Chondrocyte (in vitro differentiated cells): ENCODE measurements around the gene DDN. TPM values are rescaled to one million over a fixed set of nuclear protein-coding genes. Genes with fewer than 3 reads are reported as not detected.

Source experiments
- DNase-seq: peaks from one replicate; pipeline ENCODE4 v3.0.0; 2021; ENCODE audit warnings: mixed read lengths, low spot score
- H3K27ac Mint-ChIP-seq: one replicate; pipeline ENCODE4 v1.8.0; 2021; ENCODE audit warnings: mild to moderate bottlenecking, moderate library complexity, mixed read lengths; ENCODE audit not compliant: unreplicated experiment
- H3K27me3 Mint-ChIP-seq: 2 replicates; pipeline ENCODE4 v1.8.0; 2021; ENCODE audit warnings: low read depth, mixed read lengths
- H3K36me3 Mint-ChIP-seq: 2 replicates; pipeline ENCODE4 v1.8.0; 2021; ENCODE audit warnings: low read depth, mixed read lengths
- H3K4me1 Mint-ChIP-seq: 2 replicates; pipeline ENCODE4 v1.8.0; 2021; ENCODE audit warnings: low read depth, mild to moderate bottlenecking, mixed read lengths
- H3K4me3 Mint-ChIP-seq: one replicate; pipeline ENCODE4 v1.8.0; 2021; ENCODE audit warnings: mild to moderate bottlenecking, moderate library complexity, mixed read lengths; ENCODE audit not compliant: unreplicated experiment
- H3K9me3 Mint-ChIP-seq: 2 replicates; pipeline ENCODE4 v1.8.0; 2021; ENCODE audit warnings: low read depth, mixed read lengths
- total RNA-seq: library from RNA; stranded (reverse); gene quantifications from 3 replicates; pipeline ENCODE4 v1.2.1, GENCODE V29; 2021
- TF ChIP-seq, protein P1 (sequence below): fragments of 200-600 bp; sonication (generic); IDR thresholded peaks from 2 replicates; pipeline ENCODE4 v1.5.0; 2021; ENCODE audit warnings: antibody characterized with exemption, mild to moderate bottlenecking, moderate library complexity

The DDN gene
- total RNA-seq, 1 donor from 2014 or later = 0.72 TPM

DNA sequence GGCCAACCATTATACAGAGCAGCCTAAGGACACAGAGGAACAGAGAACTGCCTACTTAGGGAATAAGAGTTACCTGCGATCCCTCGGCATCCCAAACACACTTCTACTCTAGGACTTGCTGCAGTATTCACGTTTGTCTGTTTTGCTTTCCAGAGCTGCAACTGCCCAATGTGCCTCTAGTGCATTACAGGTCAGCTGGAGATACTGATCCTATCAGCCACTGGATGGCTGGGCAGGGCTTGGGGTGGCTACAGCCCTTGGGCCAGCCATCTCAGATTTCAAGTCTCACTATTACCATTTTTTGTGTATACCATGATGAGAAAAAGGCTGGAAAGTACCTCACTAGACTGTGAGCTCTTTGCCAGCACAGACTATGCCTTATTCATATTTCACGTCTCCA is 46.5 kb downstream of the DDN start:
- H3K36me3 Mint-ChIP-seq = peaks cover 1% of the 10 kb centered on the region
- H3K27me3 Mint-ChIP-seq = no peaks in the 10 kb centered on the region

GRCh38 chr12:48947727-48948126 is 51.4 kb downstream of the DDN start:
- TF ChIP-seq, protein P1, sequence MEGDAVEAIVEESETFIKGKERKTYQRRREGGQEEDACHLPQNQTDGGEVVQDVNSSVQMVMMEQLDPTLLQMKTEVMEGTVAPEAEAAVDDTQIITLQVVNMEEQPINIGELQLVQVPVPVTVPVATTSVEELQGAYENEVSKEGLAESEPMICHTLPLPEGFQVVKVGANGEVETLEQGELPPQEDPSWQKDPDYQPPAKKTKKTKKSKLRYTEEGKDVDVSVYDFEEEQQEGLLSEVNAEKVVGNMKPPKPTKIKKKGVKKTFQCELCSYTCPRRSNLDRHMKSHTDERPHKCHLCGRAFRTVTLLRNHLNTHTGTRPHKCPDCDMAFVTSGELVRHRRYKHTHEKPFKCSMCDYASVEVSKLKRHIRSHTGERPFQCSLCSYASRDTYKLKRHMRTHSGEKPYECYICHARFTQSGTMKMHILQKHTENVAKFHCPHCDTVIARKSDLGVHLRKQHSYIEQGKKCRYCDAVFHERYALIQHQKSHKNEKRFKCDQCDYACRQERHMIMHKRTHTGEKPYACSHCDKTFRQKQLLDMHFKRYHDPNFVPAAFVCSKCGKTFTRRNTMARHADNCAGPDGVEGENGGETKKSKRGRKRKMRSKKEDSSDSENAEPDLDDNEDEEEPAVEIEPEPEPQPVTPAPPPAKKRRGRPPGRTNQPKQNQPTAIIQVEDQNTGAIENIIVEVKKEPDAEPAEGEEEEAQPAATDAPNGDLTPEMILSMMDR = no peak
- Mint-ChIP-seq H3K9me3 (no peaks in the 10 kb centered on the region), H3K27ac (no peak overlapping the region), H3K4me3 (no peak overlapping the region), H3K36me3 (peaks cover 1% of the 10 kb centered on the region), H3K4me1 (peaks cover 31% of the 10 kb centered on the region), H3K27me3 (no peaks in the 10 kb centered on the region)
- no peak for DNase-seq

More for the DNA sequence above, 46.5 kb downstream of the DDN start:
- Mint-ChIP-seq H3K9me3 (no peaks in the 10 kb centered on the region), H3K4me1 (peaks cover 26% of the 10 kb centered on the region), H3K27ac (no peak overlapping the region), H3K4me3 (no peak overlapping the region)
- TF ChIP-seq, protein P1 = no peak
- peak; percentile 24 for DNase-seq

DNA sequence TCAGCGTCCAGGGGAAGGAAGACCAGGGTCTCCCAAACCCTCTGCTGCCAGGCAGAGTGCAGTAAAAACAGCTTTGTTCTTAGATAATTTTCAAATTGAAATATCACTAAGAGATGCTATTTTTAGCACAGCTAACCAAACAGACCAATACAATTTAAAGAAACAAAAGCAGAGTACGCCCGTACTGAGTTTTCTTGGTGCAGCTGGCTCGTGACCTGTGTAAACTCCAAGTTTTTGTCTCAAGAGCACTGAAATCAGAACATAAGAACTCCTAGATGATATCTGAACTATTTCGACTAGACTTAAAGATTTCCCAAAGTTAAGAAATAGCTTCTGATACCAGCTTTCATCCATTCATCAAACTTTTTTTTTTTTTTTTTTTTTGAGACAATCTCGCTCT is 52.2 kb downstream of the DDN start:
- no peak overlapping the region for H3K27ac Mint-ChIP-seq
- no peak for DNase-seq
- H3K9me3 Mint-ChIP-seq = no peaks in the 10 kb centered on the region
- peaks cover 1% of the 10 kb centered on the region for H3K36me3 Mint-ChIP-seq
- H3K4me1 Mint-ChIP-seq = peaks cover 31% of the 10 kb centered on the region
- H3K4me3 Mint-ChIP-seq = no peak overlapping the region
- TF ChIP-seq, protein P1 = no peak
- no peaks in the 10 kb centered on the region for H3K27me3 Mint-ChIP-seq

- Mint-ChIP-seq H3K4me3 (no peak overlapping the region), H3K4me1 (peaks cover 31% of the 10 kb centered on the region), H3K27ac (no peak overlapping the region), H3K27me3 (no peaks in the 10 kb centered on the region), H3K9me3 (no peaks in the 10 kb centered on the region), H3K36me3 (peaks cover 1% of the 10 kb centered on the region)
- TF ChIP-seq, protein P1 = no peak
- no peak for DNase-seq
Observed at GRCh38 chr12:48946205-48946604, 53.0 kb downstream of the DDN start.

Other genes starting within 250 kb of the DDN start
- gene ADCY6, start 210.3 kb downstream of the DDN start, total RNA-seq = 54.9 to 57.6 TPM (median 57.2 TPM) in 3 replicates
- gene CACNB3, start 180.9 kb downstream of the DDN start, total RNA-seq = 57.5 to 72.6 TPM (median 69.5 TPM) in 3 replicates
- 59.1 to 71.1 TPM (median 61.9 TPM) in 3 replicates for gene DDX23, start 147.2 kb downstream of the DDN start, total RNA-seq
- 0.99 to 1.5 TPM (median 1.1 TPM) in 3 replicates for gene RND1, start 133.5 kb downstream of the DDN start, total RNA-seq
- gene FKBP11, start 73.9 kb downstream of the DDN start, total RNA-seq = 23.5 to 30.7 TPM (median 24.0 TPM) in 3 replicates
- gene ARF3, start 41.9 kb downstream of the DDN start, total RNA-seq = 116 to 128 TPM (median 126 TPM) in 3 replicates
- gene WNT10B, start 27.6 kb downstream of the DDN start, total RNA-seq = 0.25 to 0.39 TPM in 2 of 3 replicates, not detected in the other
- not detected in 3 replicates for gene WNT1, start 21.1 kb downstream of the DDN start, total RNA-seq
- 61.5 to 77.1 TPM (median 61.7 TPM) in 3 replicates for gene PRKAG1, start 19.4 kb upstream of the DDN start, total RNA-seq
- 65.4 to 73.8 TPM (median 70.7 TPM) in 3 replicates for gene KMT2D, start 61.4 kb upstream of the DDN start, total RNA-seq
- gene RHEBL1, start 70.6 kb upstream of the DDN start, total RNA-seq = 0.64 to 0.95 TPM in 2 of 3 replicates, not detected in the other
- gene DHH, start 95.4 kb upstream of the DDN start, total RNA-seq = 0.07 TPM in 1 of 3 replicates, not detected in the others
- 37.0 to 47.3 TPM (median 46.9 TPM) in 3 replicates for gene LMBR1L, start 111.5 kb upstream of the DDN start, total RNA-seq
- 544 to 857 TPM (median 551 TPM) in 3 replicates for gene TUBA1B, start 132.0 kb upstream of the DDN start, total RNA-seq
- 431 to 551 TPM (median 437 TPM) in 3 replicates for gene TUBA1A, start 189.7 kb upstream of the DDN start, total RNA-seq